AG09309 (cell line): ENCODE measurements around the gene INCENP.

Experiments used
- DNase-seq: peaks from one replicate; pipeline ENCODE4 v3.0.0-alpha.2; 2010; ENCODE audit warnings: low read depth
- H3K4me3 ChIP-seq: 2 replicates; pipeline ENCODE4 v1.5.1; 2011; ENCODE audit warnings: mild to moderate bottlenecking, low read depth, low read length, moderate library complexity; ENCODE audit not compliant: control insufficient read depth
- CTCF ChIP-seq: IDR thresholded peaks from 2 replicates; pipeline ENCODE4 v1.5.1; 2011; ENCODE audit warnings: mild to moderate bottlenecking, low read depth, low read length, inconsistent platforms; ENCODE audit not compliant: insufficient read depth, control insufficient read depth; ENCODE audit errors: missing control alignments

Gene INCENP

GRCh38 chr11:62108971-62109404 is 14.8 kb upstream of the INCENP start:
- no peak overlapping the region for H3K4me3 ChIP-seq
- TF ChIP-seq CTCF = no peak
- DNase-seq = no peak

GRCh38 chr11:62115085-62115694 is 8.6 kb upstream of the INCENP start:
- DNase-seq = no peak
- H3K4me3 ChIP-seq = no peak overlapping the region
- no peak for TF ChIP-seq CTCF

GRCh38 chr11:62116451-62116850 is 7.4 kb upstream of the INCENP start:
- H3K4me3 ChIP-seq = no peak overlapping the region
- no peak for TF ChIP-seq CTCF
- DNase-seq = no peak

GRCh38 chr11:62119569-62119968 is 4.2 kb upstream of the INCENP start:
- no peak overlapping the region for H3K4me3 ChIP-seq
- no peak for TF ChIP-seq CTCF
- no peak for DNase-seq

GRCh38 chr11:62120001-62120400 is 3.8 kb upstream of the INCENP start:
- no peak overlapping the region for H3K4me3 ChIP-seq
- DNase-seq = no peak
- no peak for TF ChIP-seq CTCF

- DNase-seq = no peak
- H3K4me3 ChIP-seq = no peak overlapping the region
- TF ChIP-seq CTCF = no peak
These were observed 3.4 kb upstream of the INCENP start for GRCh38 chr11:62120431-62120830.

GRCh38 chr11:62122076-62122475 is 1.7 kb upstream of the INCENP start:
- no peak overlapping the region for H3K4me3 ChIP-seq
- no peak for DNase-seq
- no peak for TF ChIP-seq CTCF
